HG03066 (cell line): ENCODE data around the gene EPC1.
"Not testable (repeated sequence)": the region's sequence is repeated elsewhere in the genome, so short reads cannot be mapped to it uniquely, and the experiment has no call there.

ENCODE experiments used
- ATAC-seq: cut with Tn5 transposase; IDR thresholded peaks from one replicate; pipeline ENCODE4 v1.9.1; 2021; ENCODE audit warnings: low read depth; ENCODE audit not compliant: unreplicated experiment

The EPC1 gene

GRCh38 chr10:32240471-32240870 is 106.5 kb downstream of the EPC1 start:
- ATAC-seq: no peak

GRCh38 chr10:32239769-32240168 is 107.2 kb downstream of the EPC1 start:
- ATAC-seq: no peak

- no peak for ATAC-seq
These were observed 109.2 kb downstream of the EPC1 start for GRCh38 chr10:32237644-32238345.

- no peak for ATAC-seq
These were observed 112.5 kb downstream of the EPC1 start for GRCh38 chr10:32234471-32234870.

GRCh38 chr10:32233375-32233774 is 113.6 kb downstream of the EPC1 start:
- ATAC-seq: not testable (repeated sequence)

GRCh38 chr10:32232378-32232777 is 114.6 kb downstream of the EPC1 start:
- ATAC-seq: no peak

GRCh38 chr10:32229788-32230187 is 117.2 kb downstream of the EPC1 start:
- ATAC-seq: not testable (repeated sequence)

- ATAC-seq: no peak
These were observed 117.8 kb downstream of the EPC1 start for GRCh38 chr10:32229170-32229569.

- no peak for ATAC-seq
These were observed 119.2 kb downstream of the EPC1 start for GRCh38 chr10:32227802-32228201.

- no peak for ATAC-seq
These were observed 120.3 kb downstream of the EPC1 start for GRCh38 chr10:32226624-32227023.

GRCh38 chr10:32225976-32226375 is 121.0 kb downstream of the EPC1 start:
- no peak for ATAC-seq

GRCh38 chr10:32222376-32222775 is 124.6 kb downstream of the EPC1 start:
- ATAC-seq: not testable (repeated sequence)

GRCh38 chr10:32219156-32219555 is 127.8 kb downstream of the EPC1 start:
- ATAC-seq: not testable (repeated sequence)

GRCh38 chr10:32218206-32219044 is 128.5 kb downstream of the EPC1 start:
- ATAC-seq: not testable (repeated sequence)
